SK-N-SH (cell line): ENCODE data around the gene BTBD10. TPM values are rescaled to one million over a fixed set of nuclear protein-coding genes. Genes with fewer than 3 reads are reported as not detected.

Experiments used
- CTCF ChIA-PET: fragments of 300-600, 350-600 bp; formaldehyde crosslinking; extraction: SDS; loops from one replicate; lab custom pipeline; 2021; lab: Yijun Ruan, JAX
- POLR2A ChIA-PET: fragments of 350-600 bp; sonication (Branson Sonifier 250); formaldehyde crosslinking; extraction: SDS; loops from one replicate; lab custom pipeline; 2020; ENCODE audit warnings: antibody characterized with exemption, inconsistent platforms; lab: Yijun Ruan, JAX
- DNase-seq: peaks from one replicate; pipeline ENCODE4 v3.0.0; 2012
- H2AFZ ChIP-seq: fragments of 200-600 bp; sonication (generic); 2 replicates; pipeline ENCODE4 v1.8.1; 2016; ENCODE audit warnings: antibody characterized with exemption, mild to moderate bottlenecking, low read depth
- H3F3A ChIP-seq: fragments of 200-600 bp; sonication (generic); replicated peaks from 2 replicates; pipeline ENCODE3; 2016; ENCODE audit warnings: antibody characterized with exemption, mild to moderate bottlenecking; ENCODE audit not compliant: insufficient read depth
- H3K27ac ChIP-seq, 2 experiments: fragments of 200-500 bp in 1 of 2; fragments of 200-600 bp in 1 of 2; sonication (Bioruptor generic) in 1 of 2; sonication (generic), shearing (Covaris generic) in 1 of 2; 2 replicates each; pipeline versions ENCODE4 v1.5.1 to v1.6.1; 2014 to 2016; ENCODE audit warnings: low read depth in 2 of 2, inconsistent platforms in 1 of 2, low read length in 1 of 2, mild to moderate bottlenecking in 1 of 2, mixed read lengths in 1 of 2
- H3K27me3 ChIP-seq: fragments of 200-600 bp; sonication (generic), shearing (Covaris generic); 2 replicates; pipeline ENCODE4 v1.6.1; 2016; ENCODE audit warnings: mixed run types; ENCODE audit not compliant: insufficient read depth
- H3K36me3 ChIP-seq, 2 experiments: fragments of 200-500 bp in 1 of 2; fragments of 200-600 bp in 1 of 2; sonication (Bioruptor generic) in 1 of 2; sonication (generic) in 1 of 2; replicated peaks in 1 of 2; 2 replicates each; pipeline versions ENCODE3 to v1.5.1; 2014 to 2016; ENCODE audit warnings: low read length in 1 of 2, mild to moderate bottlenecking in 1 of 2; ENCODE audit not compliant: insufficient read depth in 2 of 2, control insufficient read depth in 1 of 2
- H3K4me1 ChIP-seq, 2 experiments: fragments of 200-500 bp in 1 of 2; fragments of 200-600 bp in 1 of 2; sonication (Bioruptor generic) in 1 of 2; sonication (generic), shearing (Covaris generic) in 1 of 2; 2 replicates each; pipeline versions ENCODE4 v1.5.1 to v1.6.1; 2014 to 2016; ENCODE audit warnings: low read depth in 1 of 2, low read length in 1 of 2, mixed run types in 1 of 2; ENCODE audit not compliant: insufficient read depth in 2 of 2, control insufficient read depth in 1 of 2
- H3K4me2 ChIP-seq: fragments of 200-600 bp; sonication (generic), shearing (Covaris generic); 2 replicates; pipeline ENCODE4 v1.6.1; 2017; ENCODE audit warnings: mixed run types
- H3K4me3 ChIP-seq, 2 experiments: fragments of 200-500 bp in 1 of 2; fragments of 200-600 bp in 1 of 2; sonication (Bioruptor generic) in 1 of 2; sonication (generic), shearing (Covaris generic) in 1 of 2; 2 replicates each; pipeline versions ENCODE4 v1.5.1 to v1.8.1; 2014 to 2016; ENCODE audit warnings: low read depth in 2 of 2, inconsistent platforms in 1 of 2, low read length in 1 of 2, mild to moderate bottlenecking in 1 of 2, mixed read lengths in 1 of 2, moderate library complexity in 1 of 2
- H3K79me2 ChIP-seq: fragments of 200-600 bp; sonication (generic); 2 replicates; pipeline ENCODE4 v1.8.1; 2017; ENCODE audit warnings: mild to moderate bottlenecking; ENCODE audit not compliant: insufficient read depth
- H3K9ac ChIP-seq: fragments of 200-600 bp; sonication (generic); 2 replicates; pipeline ENCODE4 v1.6.1; 2017; ENCODE audit warnings: mixed run types
- H3K9me2 ChIP-seq: fragments of 200-600 bp; sonication (generic); 2 replicates; pipeline ENCODE4 v1.6.1; 2017; ENCODE audit warnings: mixed run types
- H3K9me3 ChIP-seq: fragments of 200-600 bp; sonication (generic); 2 replicates; pipeline ENCODE4 v1.6.1; 2017; ENCODE audit warnings: mixed run types, mild to moderate bottlenecking, moderate library complexity
- H4K20me1 ChIP-seq: fragments of 200-600 bp; sonication (generic); 2 replicates; pipeline ENCODE4 v1.6.1; 2017; ENCODE audit warnings: mild to moderate bottlenecking, mixed run types; ENCODE audit not compliant: insufficient read depth
- CHD2 ChIP-seq: fragments of 150-350 bp; IDR thresholded peaks from 2 replicates; pipeline ENCODE4 v1.6.1; 2018; ENCODE audit warnings: low read length; ENCODE audit not compliant: partially characterized antibody
- CTCF ChIP-seq: fragments of 200-600 bp; sonication (generic); IDR thresholded peaks from 2 replicates; pipeline ENCODE4 v1.6.1; 2017; ENCODE audit warnings: antibody characterized with exemption, mild to moderate bottlenecking, moderate library complexity
- EP300 ChIP-seq, 2 experiments: IDR thresholded peaks; 2 replicates each; pipeline versions ENCODE4 v1.4.0 to v1.6.1; 2012; ENCODE audit warnings: borderline replicate concordance in 1 of 2, low read depth in 1 of 2, low read length in 1 of 2
- FOSL2 ChIP-seq: IDR thresholded peaks from 2 replicates; pipeline ENCODE4 v1.4.0; 2012; ENCODE audit warnings: low read depth, mild to moderate bottlenecking, moderate library complexity, borderline replicate concordance
- FOXJ3 ChIP-seq: sonication (generic); formaldehyde crosslinking; IDR thresholded peaks from 2 replicates; pipeline ENCODE4 v1.5.1; 2020; ENCODE audit warnings: mild to moderate bottlenecking, missing genetic modification reagents
- FOXM1 ChIP-seq: IDR thresholded peaks from 2 replicates; pipeline ENCODE4 v1.4.0; 2012; ENCODE audit warnings: low read depth, mild to moderate bottlenecking
- GABPA ChIP-seq: IDR thresholded peaks from 2 replicates; pipeline ENCODE4 v1.4.0; 2012; ENCODE audit warnings: low read depth, mild to moderate bottlenecking
- GATA2 ChIP-seq: sonication (generic); formaldehyde crosslinking; IDR thresholded peaks from 2 replicates; pipeline ENCODE4 v1.5.0; 2020; ENCODE audit warnings: mild to moderate bottlenecking, missing genetic modification reagents
- NFIC ChIP-seq: IDR thresholded peaks from 2 replicates; pipeline ENCODE4 v1.4.0; 2012; ENCODE audit warnings: borderline replicate concordance
- NRF1 ChIP-seq: IDR thresholded peaks from 2 replicates; pipeline ENCODE4 v1.6.1; 2012; ENCODE audit warnings: low read depth, mild to moderate bottlenecking, low read length
- POLR2AphosphoS5 ChIP-seq: IDR thresholded peaks from 2 replicates; pipeline ENCODE4 v1.6.1; 2012; ENCODE audit warnings: low read depth, low read length
- RAD21 ChIP-seq: IDR thresholded peaks from 2 replicates; pipeline ENCODE4 v1.6.1; 2012; ENCODE audit warnings: mild to moderate bottlenecking, low read length
- RFX5 ChIP-seq: IDR thresholded peaks from 2 replicates; pipeline ENCODE4 v1.6.1; 2012; ENCODE audit warnings: mild to moderate bottlenecking, improper control_type of control experiment, low read length
- RXRA ChIP-seq: IDR thresholded peaks from 2 replicates; pipeline ENCODE4 v1.4.0; 2012; ENCODE audit warnings: low read depth, mild to moderate bottlenecking, borderline replicate concordance
- SMC3 ChIP-seq: IDR thresholded peaks from 2 replicates; pipeline ENCODE4 v1.6.1; 2012; ENCODE audit warnings: low read depth, low read length, improper control_type of control experiment
- USF1 ChIP-seq: IDR thresholded peaks from 2 replicates; pipeline ENCODE4 v1.4.0; 2012; ENCODE audit warnings: low read depth, borderline replicate concordance
- ZBTB33 ChIP-seq: IDR thresholded peaks from 2 replicates; pipeline ENCODE4 v1.4.0; 2012; ENCODE audit warnings: low read depth, borderline replicate concordance
- WGBS: methylation state at CpG from one replicate; pipeline ENCODE4 v1.1.6; 2017; ENCODE audit warnings: low lambda C conversion rate; 5-methylcytosine and 5-hydroxymethylcytosine counted together
- polyA plus RNA-seq, 3 experiments: library from polyadenylated mRNA; depleted of rRNA; stranded (reverse); fragments of >200 nt; gene quantifications; 2 replicates each; pipeline ENCODE4 v1.2.3, GENCODE V29; 2012
- TF ChIP-seq, protein P1 (sequence below): fragments of 150-350 bp; IDR thresholded peaks from 2 replicates; pipeline ENCODE4 v1.6.1; 2016; ENCODE audit warnings: mild to moderate bottlenecking, low read depth, low read length

BTBD10 gene
- polyA plus RNA-seq, 1 of the 3 experiments (the other 2 are of a cell fraction) = 23.0 TPM

GRCh38 chr11:13463779-13464290, 813 bp upstream of the BTBD10 start:
- H3K9ac ChIP-seq = peak overlapping the region; percentile 82
- no peaks in the 10 kb centered on the region for H3K27me3 ChIP-seq
- ChIA-PET POLR2A (interaction anchor here (0.9 to 1.0 kb wide), 2 partner anchors 27 to 242 kb away, joined by 3 read pairs; no protein-coding TSS in a partner anchor), CTCF (interaction anchor here (1.0 to 2.8 kb wide), 4 partner anchors 9 to 254 kb away, joined by 3 to 17 read pairs (median 5); no protein-coding TSS in a partner anchor)
- H3K9me3 ChIP-seq = no peaks in the 10 kb centered on the region
- H3K79me2 ChIP-seq = peaks cover 37% of the 10 kb centered on the region
- peak overlapping the region; percentile 78 to 90 for H3K27ac ChIP-seq
- no peaks in the 10 kb centered on the region for H3K36me3 ChIP-seq
- H3K9me2 ChIP-seq = no peaks in the 10 kb centered on the region
- TF ChIP-seq FOXM1 (no peak), RXRA (no peak), NRF1 (no peak), RAD21 (no peak), GABPA (no peak), FOXJ3 (CRISPR knock-in tag) (no peak), SMC3 (no peak), USF1 (no peak), GATA2 (CRISPR knock-in tag) (no peak), POLR2AphosphoS5 (no peak), CHD2 (no peak), FOSL2 (no peak), CTCF (no peak), EP300 (IDR thresholded peaks at IDR 0.05; ENCODE audit: borderline replicate concordance in 1 of 2, low read depth in 1 of 2, low read length in 1 of 2) (no peak), NFIC (no peak), ZBTB33 (no peak), RFX5 (no peak)
- TF ChIP-seq, protein P1, sequence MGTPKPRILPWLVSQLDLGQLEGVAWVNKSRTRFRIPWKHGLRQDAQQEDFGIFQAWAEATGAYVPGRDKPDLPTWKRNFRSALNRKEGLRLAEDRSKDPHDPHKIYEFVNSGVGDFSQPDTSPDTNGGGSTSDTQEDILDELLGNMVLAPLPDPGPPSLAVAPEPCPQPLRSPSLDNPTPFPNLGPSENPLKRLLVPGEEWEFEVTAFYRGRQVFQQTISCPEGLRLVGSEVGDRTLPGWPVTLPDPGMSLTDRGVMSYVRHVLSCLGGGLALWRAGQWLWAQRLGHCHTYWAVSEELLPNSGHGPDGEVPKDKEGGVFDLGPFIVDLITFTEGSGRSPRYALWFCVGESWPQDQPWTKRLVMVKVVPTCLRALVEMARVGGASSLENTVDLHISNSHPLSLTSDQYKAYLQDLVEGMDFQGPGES = no peak
- H3K4me2 ChIP-seq = peak overlapping the region; percentile 75
- peak overlapping the region; percentile 90 for H2AFZ ChIP-seq
- DNase-seq = no peak
- peak overlapping the region; percentile 79 to 95 for H3K4me3 ChIP-seq
- H3K4me1 ChIP-seq = peaks cover 12 to 17% of the 10 kb centered on the region in 2 experiments; a peak in 3 of 4 replicates
- no peaks in the 10 kb centered on the region for H4K20me1 ChIP-seq
- H3F3A ChIP-seq = peaks cover 11% of the 10 kb centered on the region
- WGBS = 39% methylated on average over 12 of the region's 12 CpGs
